HepG2 (cell line): ENCODE results near the gene TAF3. TPM values are rescaled to one million over a fixed set of nuclear protein-coding genes. Genes with fewer than 3 reads are reported as not detected.
A peak's percentile ranks its signal among the peaks of the same experiment; 100 is the strongest.

Experiments used
- HOXA9 ChIP-seq: sonication (generic); formaldehyde crosslinking; IDR thresholded peaks from 2 replicates; pipeline ENCODE4 v1.8.1; 2022; ENCODE audit warnings: missing genetic modification reagents, mild to moderate bottlenecking, moderate library complexity, borderline replicate concordance
- MATR3 ChIP-seq: sonication (generic); formaldehyde crosslinking; IDR thresholded peaks from 2 replicates; pipeline ENCODE4 v1.4.0; 2020; ENCODE audit warnings: missing genetic modification reagents
- NFE2L2 ChIP-seq: fragments of 150-350 bp; IDR thresholded peaks from 2 replicates; pipeline ENCODE4 v1.6.1; 2014; ENCODE audit warnings: low read length
- NFRKB ChIP-seq: fragments of 450-650 bp; IDR thresholded peaks from 2 replicates; pipeline ENCODE4 v1.6.1; 2017
- NONO ChIP-seq, 2 experiments: fragments of 450-650 bp in 1 of 2; sonication (generic) in 1 of 2; formaldehyde crosslinking in 1 of 2; IDR thresholded peaks in 1 of 2; conservative IDR thresholded peaks in 1 of 2; 2 replicates each; pipeline versions ENCODE4 v1.6.1 to v1.8.0; 2017 to 2022; ENCODE audit warnings: mild to moderate bottlenecking in 1 of 2, missing genetic modification reagents in 1 of 2, moderate library complexity in 1 of 2
- PAWR ChIP-seq: sonication (generic); formaldehyde crosslinking; IDR thresholded peaks from 2 replicates; pipeline ENCODE4 v1.4.0; 2020; ENCODE audit warnings: missing genetic modification reagents, mild to moderate bottlenecking, borderline replicate concordance
- PHF8 ChIP-seq: sonication (generic); formaldehyde crosslinking; IDR thresholded peaks from 2 replicates; pipeline ENCODE4 v1.5.0; 2020; ENCODE audit warnings: missing genetic modification reagents
- PREB ChIP-seq: sonication (generic); formaldehyde crosslinking; IDR thresholded peaks from 2 replicates; pipeline ENCODE4 v1.4.0; 2020; ENCODE audit warnings: missing genetic modification reagents
- RXRA ChIP-seq: sonication (generic); formaldehyde crosslinking; IDR thresholded peaks from 2 replicates; pipeline ENCODE4 v1.5.1; 2020; ENCODE audit warnings: missing genetic modification reagents
- SMAD1 ChIP-seq: sonication (generic); formaldehyde crosslinking; IDR thresholded peaks from 2 replicates; pipeline ENCODE4 v1.4.0; 2020; ENCODE audit warnings: missing genetic modification reagents, low read depth, mild to moderate bottlenecking, borderline replicate concordance
- XRCC5 ChIP-seq: fragments of 200-400 bp; formaldehyde crosslinking; optimal IDR thresholded peaks from 2 replicates; pipeline ENCODE3; 2017; ENCODE audit warnings: mild to moderate bottlenecking, low read length
- ZFP36L1 ChIP-seq: sonication (generic); formaldehyde crosslinking; IDR thresholded peaks from 2 replicates; pipeline ENCODE4 v1.8.0; 2022; ENCODE audit warnings: mild to moderate bottlenecking, missing genetic modification reagents, moderate library complexity
- ZGPAT ChIP-seq: IDR thresholded peaks from 2 replicates; pipeline ENCODE4 v1.6.1; 2016; ENCODE audit warnings: mild to moderate bottlenecking
- ZNF333 ChIP-seq: sonication (generic); formaldehyde crosslinking; IDR thresholded peaks from 2 replicates; pipeline ENCODE4 v1.4.0; 2020; ENCODE audit warnings: mild to moderate bottlenecking, missing genetic modification reagents, borderline replicate concordance
- ZNF343 ChIP-seq: sonication (generic); formaldehyde crosslinking; IDR thresholded peaks from 2 replicates; pipeline ENCODE4 v1.4.0; 2020; ENCODE audit warnings: mild to moderate bottlenecking, missing genetic modification reagents
- ZNF431 ChIP-seq: sonication (generic); formaldehyde crosslinking; IDR thresholded peaks from 2 replicates; pipeline ENCODE4 v1.9.0; 2022; ENCODE audit warnings: missing genetic modification reagents, low read depth, mild to moderate bottlenecking, borderline replicate concordance
- ZNF589 ChIP-seq: sonication (generic); formaldehyde crosslinking; conservative IDR thresholded peaks from 2 replicates; pipeline ENCODE4 v1.8.0; 2022; ENCODE audit warnings: mild to moderate bottlenecking, moderate library complexity, missing genetic modification reagents
- ZNF607 ChIP-seq: sonication (generic); formaldehyde crosslinking; IDR thresholded peaks from 2 replicates; pipeline ENCODE4 v1.5.1; 2020; ENCODE audit warnings: missing genetic modification reagents, mild to moderate bottlenecking, borderline replicate concordance
- ZNF761 ChIP-seq: sonication (generic); formaldehyde crosslinking; conservative IDR thresholded peaks from 2 replicates; pipeline ENCODE4 v1.4.0; 2020; ENCODE audit warnings: mild to moderate bottlenecking, missing genetic modification reagents
- ZNF782 ChIP-seq: sonication (generic); formaldehyde crosslinking; IDR thresholded peaks from 2 replicates; pipeline ENCODE4 v1.4.0; 2020; ENCODE audit warnings: missing genetic modification reagents, mild to moderate bottlenecking, borderline replicate concordance
- polyA plus RNA-seq, 8 experiments: library from polyadenylated mRNA; depleted of rRNA in 3 of 8; stranded (reverse) in 7 of 8; unstranded in 1 of 8; fragments of >200 nt; fragmentation: Illumina TruSeq in 4 of 8; extraction: Trizol in 4 of 8; gene quantifications; 2 replicates each; pipeline versions ENCODE4 v1.2.1 to v1.2.3, GENCODE V29; 2011 to 2016; ENCODE audit warnings: low read depth in 4 of 8, missing spikeins in 1 of 8, mixed read lengths in 1 of 8; ENCODE audit not compliant: insufficient read depth in 1 of 8
- total RNA-seq, 5 experiments: library from RNA; depleted of rRNA; stranded (reverse); fragments of >200 nt; fragmentation: Illumina TruSeq; extraction: Trizol; gene quantifications; 2 replicates each; pipeline ENCODE4 v1.2.3, GENCODE V29; 2016; ENCODE audit warnings: low read depth in 1 of 5
- TF ChIP-seq, protein P1 (sequence below): sonication (generic); formaldehyde crosslinking; IDR thresholded peaks from 2 replicates; pipeline ENCODE4 v1.4.0; 2020; ENCODE audit warnings: missing genetic modification reagents, borderline replicate concordance
- TF ChIP-seq, protein P2 (sequence below): sonication (generic); formaldehyde crosslinking; IDR thresholded peaks from 2 replicates; pipeline ENCODE4 v1.4.0; 2020; ENCODE audit warnings: mild to moderate bottlenecking, missing genetic modification reagents

The TAF3 gene
- total and polyA plus RNA-seq, 2 of the 13 experiments (the other 11 are each of a cell fraction or from before 2014, with no cell fraction given): 1.7 to 2.9 TPM

DNA sequence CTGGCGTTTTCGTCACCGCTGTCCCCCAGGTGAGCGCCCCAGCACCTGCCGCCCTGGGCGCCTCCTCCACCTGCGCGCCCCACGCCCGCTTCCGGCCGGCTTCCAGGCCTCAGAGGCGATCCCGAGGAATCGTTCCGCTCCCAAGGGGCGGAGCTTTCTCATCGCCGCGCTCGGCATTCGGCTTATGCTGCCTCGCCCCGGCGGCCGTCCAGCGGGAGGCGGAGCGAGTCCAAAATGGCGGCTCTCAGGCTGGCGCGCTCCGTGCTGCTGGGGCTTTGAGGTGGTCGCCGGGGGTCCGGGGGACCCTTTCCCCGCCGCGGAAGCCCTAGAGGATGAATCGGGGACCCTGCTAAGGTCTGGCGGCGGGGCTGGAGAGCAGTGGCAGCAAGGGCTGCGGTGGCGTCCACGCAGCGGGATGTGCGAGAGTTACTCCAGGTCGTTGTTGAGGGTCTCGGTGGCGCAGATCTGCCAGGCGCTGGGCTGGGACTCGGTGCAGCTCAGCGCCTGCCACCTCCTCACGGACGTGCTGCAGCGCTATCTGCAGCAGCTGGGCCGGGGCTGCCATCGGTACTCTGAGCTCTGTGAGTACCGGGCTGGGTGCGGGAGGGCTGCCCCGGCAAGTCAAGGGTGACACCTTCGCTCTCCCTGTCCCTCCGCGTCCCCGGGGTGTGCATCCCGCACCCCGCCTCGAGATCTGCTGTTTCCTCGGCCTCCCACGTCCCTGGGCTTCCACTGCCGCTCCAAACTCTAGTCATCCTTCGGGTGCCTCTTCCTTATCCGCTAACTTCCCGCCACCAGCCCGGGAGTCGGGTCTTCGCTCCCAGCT, at the start of gene TAF3 (continued):
- TF ChIP-seq ZNF431 (CRISPR knock-in tag) (0 out of 2 replicates have a peak, but pooled peaks have one; percentile 62), NONO (IDR thresholded peaks at IDR 0.05) (no peak), NONO (CRISPR knock-in tag; conservative IDR thresholded peaks at IDR 0.05) (peak; percentile 98), RXRA (CRISPR knock-in tag) (peak; percentile 76), ZGPAT (CRISPR knock-in tag) (peak; percentile 97), NFE2L2 (no peak), ZNF782 (peak; percentile 93), ZFP36L1 (CRISPR knock-in tag) (peak; percentile 78), ZNF333 (CRISPR knock-in tag) (no peak), ZNF343 (CRISPR knock-in tag) (peak; percentile 94; the same call in 1 of the 2 replicates), MATR3 (CRISPR knock-in tag) (no peak), ZNF761 (CRISPR knock-in tag) (no peak; the same call in 1 of the 2 replicates), PHF8 (peak; percentile 98), XRCC5 (peak; percentile 100), ZNF589 (CRISPR knock-in tag) (0 out of 2 replicates have a peak, but pooled peaks have one; percentile 46), HOXA9 (CRISPR knock-in tag) (0 out of 2 replicates have a peak, but pooled peaks have one; percentile 40), NFRKB (no peak), PAWR (no peak), PREB (no peak), ZNF607 (CRISPR knock-in tag) (peak; percentile 60; the same call in 1 of the 2 replicates), SMAD1 (CRISPR knock-in tag) (no peak)
- TF ChIP-seq, protein P1, sequence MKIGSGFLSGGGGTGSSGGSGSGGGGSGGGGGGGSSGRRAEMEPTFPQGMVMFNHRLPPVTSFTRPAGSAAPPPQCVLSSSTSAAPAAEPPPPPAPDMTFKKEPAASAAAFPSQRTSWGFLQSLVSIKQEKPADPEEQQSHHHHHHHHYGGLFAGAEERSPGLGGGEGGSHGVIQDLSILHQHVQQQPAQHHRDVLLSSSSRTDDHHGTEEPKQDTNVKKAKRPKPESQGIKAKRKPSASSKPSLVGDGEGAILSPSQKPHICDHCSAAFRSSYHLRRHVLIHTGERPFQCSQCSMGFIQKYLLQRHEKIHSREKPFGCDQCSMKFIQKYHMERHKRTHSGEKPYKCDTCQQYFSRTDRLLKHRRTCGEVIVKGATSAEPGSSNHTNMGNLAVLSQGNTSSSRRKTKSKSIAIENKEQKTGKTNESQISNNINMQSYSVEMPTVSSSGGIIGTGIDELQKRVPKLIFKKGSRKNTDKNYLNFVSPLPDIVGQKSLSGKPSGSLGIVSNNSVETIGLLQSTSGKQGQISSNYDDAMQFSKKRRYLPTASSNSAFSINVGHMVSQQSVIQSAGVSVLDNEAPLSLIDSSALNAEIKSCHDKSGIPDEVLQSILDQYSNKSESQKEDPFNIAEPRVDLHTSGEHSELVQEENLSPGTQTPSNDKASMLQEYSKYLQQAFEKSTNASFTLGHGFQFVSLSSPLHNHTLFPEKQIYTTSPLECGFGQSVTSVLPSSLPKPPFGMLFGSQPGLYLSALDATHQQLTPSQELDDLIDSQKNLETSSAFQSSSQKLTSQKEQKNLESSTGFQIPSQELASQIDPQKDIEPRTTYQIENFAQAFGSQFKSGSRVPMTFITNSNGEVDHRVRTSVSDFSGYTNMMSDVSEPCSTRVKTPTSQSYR (CRISPR knock-in tag): peak; percentile 10; the same call in 1 of the 2 replicates
- TF ChIP-seq, protein P2, sequence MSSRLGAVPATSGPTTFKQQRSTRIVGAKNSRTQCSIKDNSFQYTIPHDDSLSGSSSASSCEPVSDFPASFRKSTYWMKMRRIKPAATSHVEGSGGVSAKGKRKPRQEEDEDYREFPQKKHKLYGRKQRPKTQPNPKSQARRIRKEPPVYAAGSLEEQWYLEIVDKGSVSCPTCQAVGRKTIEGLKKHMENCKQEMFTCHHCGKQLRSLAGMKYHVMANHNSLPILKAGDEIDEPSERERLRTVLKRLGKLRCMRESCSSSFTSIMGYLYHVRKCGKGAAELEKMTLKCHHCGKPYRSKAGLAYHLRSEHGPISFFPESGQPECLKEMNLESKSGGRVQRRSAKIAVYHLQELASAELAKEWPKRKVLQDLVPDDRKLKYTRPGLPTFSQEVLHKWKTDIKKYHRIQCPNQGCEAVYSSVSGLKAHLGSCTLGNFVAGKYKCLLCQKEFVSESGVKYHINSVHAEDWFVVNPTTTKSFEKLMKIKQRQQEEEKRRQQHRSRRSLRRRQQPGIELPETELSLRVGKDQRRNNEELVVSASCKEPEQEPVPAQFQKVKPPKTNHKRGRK (CRISPR knock-in tag): no peak
